Heart left ventricle (tissue), 16 donors: Measurements from ENCODE around the gene S100P. TPM values are rescaled to one million over a fixed set of nuclear protein-coding genes. Genes with fewer than 3 reads are reported as not detected.

Source experiments
- ATAC-seq, 4 donors: fragments of 200-7000 bp; cut with Tn5 transposase; one replicate each; pipeline ENCODE4 v1.9.1; 2020 to 2022; ENCODE audit warnings: moderate library complexity in 4 of 4, mild to moderate bottlenecking in 3 of 4, moderate number of reproducible peaks in 1 of 4
- DNase-seq, 5 donors: peaks; one replicate each; pipeline ENCODE4 v3.0.0-alpha.2; 2020
- H3K27ac ChIP-seq, 12 donors: fragments of 200-600 bp; sonication (generic) in 4 of 12; one replicate each; pipeline versions ENCODE4 v1.5.0 to v1.8.0; 2016 to 2022; ENCODE audit warnings: mild to moderate bottlenecking in 2 of 12
- H3K27me3 ChIP-seq, 9 donors: fragments of 200-600 bp; sonication (generic) in 2 of 9; one replicate each; pipeline versions ENCODE4 v1.5.1 to v1.8.0; 2016 to 2022; ENCODE audit warnings: mild to moderate bottlenecking in 3 of 9
- H3K36me3 ChIP-seq, 9 donors: fragments of 200-600 bp; sonication (generic) in 2 of 9; one replicate each; pipeline versions ENCODE4 v1.5.0 to v1.8.0; 2018 to 2022; ENCODE audit warnings: mild to moderate bottlenecking in 2 of 9
- H3K4me1 ChIP-seq, 12 donors: fragments of 200-600 bp; sonication (generic) in 4 of 12; one replicate each; pipeline versions ENCODE4 v1.5.0 to v1.8.0; 2016 to 2022; ENCODE audit warnings: mild to moderate bottlenecking in 3 of 12
- H3K4me3 ChIP-seq, 12 donors: fragments of 200-600 bp; sonication (generic) in 4 of 12; one replicate each; pipeline versions ENCODE4 v1.5.0 to v1.8.0; 2017 to 2022; ENCODE audit warnings: mild to moderate bottlenecking in 9 of 12, moderate library complexity in 4 of 12
- H3K9me3 ChIP-seq, 12 donors: fragments of 200-600 bp; sonication (generic) in 4 of 12; one replicate each; pipeline versions ENCODE4 v1.5.0 to v1.8.0; 2016 to 2022; ENCODE audit warnings: mild to moderate bottlenecking in 1 of 12
- CTCF ChIP-seq, 12 donors: fragments of 200-600 bp; sonication (generic) in 4 of 12; IDR thresholded peaks; one replicate each; pipeline versions ENCODE4 v1.5.0 to v1.8.0; 2018 to 2022; ENCODE audit warnings: antibody characterized with exemption in 12 of 12, mild to moderate bottlenecking in 5 of 12
- POLR2A ChIP-seq, 2 donors: fragments of 450-650 bp; IDR thresholded peaks; one replicate each; pipeline ENCODE4 v1.6.1; 2017; ENCODE audit warnings: antibody characterized with exemption in 2 of 2, mild to moderate bottlenecking in 2 of 2, moderate library complexity in 2 of 2
- WGBS, 4 donors: extraction: QIAGEN DNeasy Blood & Tissue Kit in 2 of 4; methylation state at CpG; one replicate each; pipeline versions ENCODE4 v1.1.5 to v1.1.7; 2013 to 2018; 5-methylcytosine and 5-hydroxymethylcytosine counted together
- intact Hi-C, 10 donors: fragments of 100-400 bp; cut with DNase I; formaldehyde crosslinking; loops; one replicate each; pipeline versions ENCODE4 v1.11.1 to v1.14.2; 2022
- polyA plus RNA-seq, 2 donors: library from polyadenylated mRNA; stranded (reverse); fragments of 200-250 nt; gene quantifications; one replicate each; pipeline ENCODE4 v1.2.3, GENCODE V29; 2013
- total RNA-seq, 9 donors: library from RNA; depleted of rRNA in 2 of 9; stranded (reverse); fragments of >200 nt in 2 of 9; fragmentation: NEBNext Ultra II Directional in 3 of 9; extraction: Animal tissue kit (Norgen Biotek cat#: 25700) in 3 of 9; gene quantifications; one replicate each; pipeline versions ENCODE4 v1.1.0 to v1.2.4, GENCODE V29; 2016 to 2023
- donor health status: ischemic (EF 13 %, LVEDD 7.1; RV severe dilation, severe dysfunction).
- donor health status: healthy with polysubstance abuse.
- donor health status: DM: no; HTN: yes; CAD: no.
- donor health status: DM: no; HTN: no; CAD: no.
- donor health status: ischemic (EF 25% LVEDD 6.9; RV normal size, moderate dysfunction).
- donor health status: ischemic (EF 25% LVEDD 5.7; RV mildly dilated, moderate dysfunction).
- donor health status: healthy.
- donor health status: DM: yes; HTN: yes; CAD: no.
- donor health status: ischemic (EF 35%, LVEDD 5.7; RV mildly dilated, moderate dysfunction).
- donor health status: nonischemic (EF 11% LVEDD 7.7; RV severe dilation, severe dysfunction).
- donor health status: DM: yes; HTN: yes; CAD: no.
- donor health status: PGD.
- donor health status: ischemic (EF 29% LVEDD 5.4; RV normal size, mild dysfunction).
- donor health status: nonischemic (EF 23%, LVEDD 6.1; RV moderate dilation, normal function).

S100P gene
- total and polyA plus RNA-seq, 11 donors = 0.19 to 4.1 (median 0.85) TPM; not detected in 2

GRCh38 chr4:6720202-6720699 lies 26.6 kb downstream of the S100P start:
- H3K27ac ChIP-seq = no peak overlapping the region
- H3K4me3 ChIP-seq = no peak overlapping the region
- H3K4me1 ChIP-seq = peaks cover 6 to 34% (median 26%) of the 10 kb centered on the region in 12 donors
- DNase-seq = peak; percentile 85 to 93 (median 86)
- peak; percentile 66 to 80 (median 69) for ATAC-seq
- no peak for TF ChIP-seq POLR2A (IDR thresholded peaks at IDR 0.05)
- TF ChIP-seq CTCF (IDR thresholded peaks at IDR 0.05) = peak; percentile 88 to 98 (median 94)
- WGBS, 4 donors = 5 to 6% (median 5%) methylated on average over 14 of the region's 14 CpGs
- intact Hi-C loops = loop anchor here in 9 of 10 donors (1.0 to 10.0 kb wide), 12 partner anchors 52 to 352 kb away; partner anchors contain the start of gene KIAA0232 (in 2 of the 9)
- no peaks in the 10 kb centered on the region for H3K9me3 ChIP-seq
- H3K27me3 ChIP-seq = no peaks in the 10 kb centered on the region
- peaks cover 0 to 3% (median 0%) of the 10 kb centered on the region in 9 donors for H3K36me3 ChIP-seq

GRCh38 chr4:6721121-6721520 lies 27.4 kb downstream of the S100P start:
- Histone ChIP-seq H3K4me1 (peaks cover 3 to 29% (median 21%) of the 10 kb centered on the region in 12 donors), H3K36me3 (peaks cover 0 to 3% (median 0%) of the 10 kb centered on the region in 9 donors), H3K4me3 (no peak overlapping the region), H3K9me3 (no peaks in the 10 kb centered on the region), H3K27ac (no peak overlapping the region), H3K27me3 (no peaks in the 10 kb centered on the region)
- intact Hi-C loops = loop anchor here in 7 of 10 donors (2.0 to 10.0 kb wide), 10 partner anchors 51 to 351 kb away; partner anchors contain the start of gene KIAA0232 (in 2 of the 7)
- 96 to 97% (median 96%) methylated on average over 10 of the region's 10 CpGs for WGBS, 4 donors
- DNase-seq = no peak
- TF ChIP-seq POLR2A (IDR thresholded peaks at IDR 0.05) (no peak), CTCF (IDR thresholded peaks at IDR 0.05) (no peak)
- ATAC-seq = no peak

GRCh38 chr4:6722891-6723290 lies 29.2 kb downstream of the S100P start:
- Histone ChIP-seq H3K4me1 (peaks cover 0 to 16% (median 9%) of the 10 kb centered on the region in 12 donors), H3K27me3 (no peaks in the 10 kb centered on the region), H3K27ac (no peak overlapping the region), H3K36me3 (peaks cover 0 to 3% (median 0%) of the 10 kb centered on the region in 9 donors), H3K4me3 (no peak overlapping the region), H3K9me3 (no peaks in the 10 kb centered on the region)
- TF ChIP-seq POLR2A (IDR thresholded peaks at IDR 0.05) (no peak), CTCF (IDR thresholded peaks at IDR 0.05) (no peak)
- 94 to 97% (median 94%) methylated on average over 11 to 12 of the region's 12 CpGs for WGBS, 4 donors
- no peak for DNase-seq
- ATAC-seq = no peak
- intact Hi-C loops = loop anchor here in 6 of 10 donors (2.0 to 10.0 kb wide), 7 partner anchors 49 to 349 kb away; no protein-coding TSS in a partner anchor

GRCh38 chr4:6723851-6724250 lies 30.2 kb downstream of the S100P start:
- no peak overlapping the region for H3K27ac ChIP-seq
- H3K9me3 ChIP-seq = no peaks in the 10 kb centered on the region
- no peaks in the 10 kb centered on the region for H3K36me3 ChIP-seq
- 85 to 93% (median 92%) methylated on average over 5 to 8 of the region's 8 CpGs for WGBS, 4 donors
- intact Hi-C loops = loop anchor here in 6 of 10 donors (2.0 to 10.0 kb wide), 7 partner anchors 48 to 348 kb away; no protein-coding TSS in a partner anchor
- DNase-seq (no peak), ATAC-seq (no peak)
- H3K4me3 ChIP-seq = no peak overlapping the region
- TF ChIP-seq CTCF (IDR thresholded peaks at IDR 0.05) = no peak
- no peak for TF ChIP-seq POLR2A (IDR thresholded peaks at IDR 0.05)
- no peaks in the 10 kb centered on the region for H3K27me3 ChIP-seq
- H3K4me1 ChIP-seq = peaks cover 0 to 9% (median 6%) of the 10 kb centered on the region in 12 donors
